ENCODE results near the gene ZFPM1. TPM values are rescaled to one million over a fixed set of nuclear protein-coding genes. Genes with fewer than 3 reads are reported as not detected.

Gene ZFPM1
- total and polyA plus RNA-seq, 2 of the 8 experiments (the other 6 are each of a cell fraction or from before 2014, with no cell fraction given) = 0.74 to 4.8 TPM

DNA sequence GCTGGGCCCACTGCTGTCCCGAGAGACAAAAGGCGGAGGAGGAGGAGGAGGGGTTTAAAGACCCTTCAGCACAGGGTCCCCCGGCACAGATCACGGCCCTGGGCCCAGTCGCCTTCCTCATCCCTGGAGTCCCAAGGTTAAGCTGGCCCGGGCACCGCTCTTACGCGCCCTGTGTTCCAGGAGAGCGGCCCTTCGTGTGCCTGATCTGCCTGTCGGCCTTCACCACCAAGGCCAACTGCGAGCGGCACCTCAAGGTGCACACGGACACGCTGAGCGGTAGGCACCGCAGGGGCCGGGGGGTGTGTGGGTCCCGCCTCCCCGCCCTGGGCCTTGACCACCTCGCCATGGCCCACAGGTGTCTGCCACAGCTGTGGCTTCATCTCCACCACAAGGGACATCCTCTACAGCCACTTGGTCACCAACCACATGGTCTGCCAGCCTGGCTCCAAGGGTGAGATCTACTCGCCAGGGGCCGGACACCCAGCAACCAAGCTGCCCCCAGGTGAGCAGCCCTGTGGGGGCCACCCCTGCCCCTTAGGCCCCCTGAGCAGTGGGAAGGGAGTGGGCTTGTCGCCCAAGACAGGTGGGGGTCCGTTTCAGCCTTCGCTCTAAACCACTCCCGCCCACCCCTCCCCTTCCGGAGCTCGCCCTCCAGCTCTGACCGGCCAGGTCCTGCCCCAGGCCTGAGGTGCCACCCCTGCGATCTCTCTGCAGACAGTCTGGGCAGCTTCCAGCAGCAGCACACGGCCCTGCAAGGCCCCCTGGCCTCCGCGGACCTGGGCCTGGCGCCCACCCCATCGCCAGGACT is 79.6 kb downstream of the ZFPM1 start:
- Histone ChIP-seq H3K9ac (replicated peaks in 1 of 4; ENCODE audit: extremely low read depth in 1 of 4, low read depth in 3 of 4, low read length in 3 of 4) (peak overlapping the region in 3 of 4 experiments; percentile 30 to 64 (median 35); a peak in 3 of 7 replicates), H3K23ac (ENCODE audit: insufficient read length) (no peak overlapping the region), H2BK20ac (ENCODE audit: low read length) (no peak overlapping the region), H2BK5ac (ENCODE audit: low read depth, low read length) (no peak overlapping the region), H3K4me1 (replicated peaks in 1 of 4; ENCODE audit: control insufficient read depth in 3 of 4, insufficient read depth in 4 of 4, low read length in 3 of 4) (peaks cover 0 to 15% (median 5%) of the 10 kb centered on the region in 4 experiments; a peak in 6 of 7 replicates), H3K27ac (ENCODE audit: low read depth, low read length) (no peak overlapping the region), H3K4ac (replicated peaks; ENCODE audit: insufficient read length, low read depth, low read length) (no peak overlapping the region), H2BK15ac (ENCODE audit: low read length) (0 out of 2 replicates have a peak overlapping the region, but pooled peaks have one; percentile 81), H3K23me2 (ENCODE audit: low read depth, low read length) (peaks cover 10% of the 10 kb centered on the region; the same call in 1 of the 2 replicates), H3K4me3 (ENCODE audit: extremely low read depth in 1 of 4, insufficient read depth in 2 of 4, low read depth in 3 of 4, low read length in 4 of 4) (peak overlapping the region; percentile 24 to 87 (median 50); a peak in 7 of 8 replicates), H3K79me2 (ENCODE audit: control insufficient read depth in 1 of 2, insufficient read depth in 2 of 2, low read length in 2 of 2) (no peaks in the 10 kb centered on the region), H3K27me3 (replicated peaks in 1 of 4; ENCODE audit: control insufficient read depth in 3 of 4, extremely low read depth in 1 of 4, insufficient read depth in 3 of 4, low read length in 3 of 4) (no peaks in the 10 kb centered on the region; a peak in 2 of 7 replicates), H2AFZ (ENCODE audit: low read length) (no peak overlapping the region), H4K5ac (ENCODE audit: insufficient read length, low read depth, low read length) (no peak overlapping the region), H3K9me3 (ENCODE audit: insufficient read depth in 2 of 2, low read depth in 1 of 2, low read length in 1 of 2) (no peaks in the 10 kb centered on the region), H2AK5ac (ENCODE audit: low read depth, low read length) (no peak overlapping the region; the same call in 1 of the 2 replicates), H3K36me3 (ENCODE audit: control insufficient read depth in 2 of 4, insufficient read depth in 4 of 4, low read length in 3 of 4) (no peaks in the 10 kb centered on the region; a peak in 1 of 8 replicates), H2BK12ac (ENCODE audit: low read depth, low read length) (0 out of 2 replicates have a peak overlapping the region, but pooled peaks have one; percentile 43), H4K8ac (ENCODE audit: extremely low read depth, insufficient read depth, low read length) (peak overlapping the region; percentile 35), H4K20me1 (replicated peaks in 1 of 2; ENCODE audit: control insufficient read depth in 1 of 2, insufficient read depth in 2 of 2, low read length in 2 of 2) (peaks cover 0 to 16% of the 10 kb centered on the region in 2 experiments), H3K18ac (ENCODE audit: extremely low read depth, low read length) (no peak overlapping the region; the same call in 1 of the 2 replicates), H3K56ac (replicated peaks; ENCODE audit: insufficient read length, low read depth, low read length) (no peak overlapping the region), H4K91ac (replicated peaks; ENCODE audit: insufficient read length, low read length) (no peak overlapping the region), H3K14ac (ENCODE audit: insufficient read length) (no peak overlapping the region), H3K4me2 (ENCODE audit: insufficient read depth in 1 of 2, low read depth in 2 of 2, low read length in 2 of 2) (peak overlapping the region; percentile 30 to 72), H3K79me1 (ENCODE audit: low read depth, low read length) (0 out of 2 replicates have a peak, but pooled peaks cover 4% of the 10 kb centered on the region), H2BK120ac (replicated peaks; ENCODE audit: low read depth, low read length) (no peak overlapping the region)
- TF ChIP-seq BACH1 (IDR thresholded peaks at IDR 0.05; ENCODE audit: low read length) (no peak), RXRA (IDR thresholded peaks at IDR 0.05; ENCODE audit: insufficient read depth, low read depth, low read length) (no peak), CHD2 (IDR thresholded peaks at IDR 0.05; ENCODE audit: low read length) (no peak), MAX (IDR thresholded peaks at IDR 0.05) (0 out of 2 replicates have a peak, but pooled peaks have one; percentile 2), JUND (IDR thresholded peaks at IDR 0.05; ENCODE audit: low read length) (no peak)
- TF ChIP-seq, protein P1, sequence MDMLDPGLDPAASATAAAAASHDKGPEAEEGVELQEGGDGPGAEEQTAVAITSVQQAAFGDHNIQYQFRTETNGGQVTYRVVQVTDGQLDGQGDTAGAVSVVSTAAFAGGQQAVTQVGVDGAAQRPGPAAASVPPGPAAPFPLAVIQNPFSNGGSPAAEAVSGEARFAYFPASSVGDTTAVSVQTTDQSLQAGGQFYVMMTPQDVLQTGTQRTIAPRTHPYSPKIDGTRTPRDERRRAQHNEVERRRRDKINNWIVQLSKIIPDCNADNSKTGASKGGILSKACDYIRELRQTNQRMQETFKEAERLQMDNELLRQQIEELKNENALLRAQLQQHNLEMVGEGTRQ (IDR thresholded peaks at IDR 0.05; ENCODE audit: low read length) = no peak
- POLR2A ChIA-PET (ENCODE audit: partially characterized antibody) = interaction anchor here (1.0 to 2.6 kb wide), 6 partner anchors 10 to 582 kb away, joined by 3 to 9 read pairs (median 4); partner anchors contain the start of gene BANP
- DNase-seq (ENCODE audit: low read depth in 1 of 2, low spot score in 2 of 2) (no peak), FAIRE-seq (no peak)
- 84% methylated on average over 33 of the region's 37 CpGs; no CpG with 5 or more reads in 1 of the 2 experiments for WGBS, 2 experiments (ENCODE audit: extremely low coverage in 1 of 2, insufficient coverage in 1 of 2, insufficient read length in 1 of 2, insufficient replicate concordance in 2 of 2, low coverage in 1 of 2, low lambda C conversion rate in 2 of 2, missing lambda C conversion rate in 1 of 2)
- CTCF ChIA-PET (ENCODE audit: partially characterized antibody) = interaction anchor here (0.8 to 2.0 kb wide), 5 partner anchors 26 to 94 kb away, joined by 3 to 9 read pairs (median 5); no protein-coding TSS in a partner anchor
